Smooth muscle cell (in vitro differentiated cells): ENCODE results near the gene ANO1. TPM values are rescaled to one million over a fixed set of nuclear protein-coding genes. Genes with fewer than 3 reads are reported as not detected.

Experiments
- DNase-seq: peaks from one replicate; lab custom pipeline; 2025; ENCODE audit not compliant: unreplicated experiment; lab: John Stamatoyannopoulos, UW
- H2AFZ ChIP-seq: fragments of 200-600 bp; sonication (generic); 2 replicates; pipeline ENCODE4 v1.6.0; 2016; ENCODE audit warnings: antibody characterized with exemption, low read depth, mild to moderate bottlenecking
- H3F3A ChIP-seq: fragments of 200-600 bp; sonication (generic); 2 replicates; pipeline ENCODE4 v1.6.0; 2017; ENCODE audit warnings: antibody characterized with exemption, low read depth
- H3K27ac ChIP-seq: fragments of 200-600 bp; sonication (generic); 2 replicates; pipeline ENCODE4 v1.5.1; 2016; ENCODE audit warnings: low read depth, mild to moderate bottlenecking
- H3K27me3 ChIP-seq: fragments of 200-600 bp; sonication (generic); 2 replicates; pipeline ENCODE4 v1.6.1; 2016; ENCODE audit warnings: low read depth, mild to moderate bottlenecking
- H3K36me3 ChIP-seq: fragments of 200-600 bp; sonication (generic); 2 replicates; pipeline ENCODE4 v1.5.1; 2016; ENCODE audit warnings: low read depth
- H3K4me1 ChIP-seq: fragments of 200-600 bp; sonication (generic); 2 replicates; pipeline ENCODE4 v1.5.1; 2016; ENCODE audit warnings: low read depth
- H3K4me2 ChIP-seq: fragments of 200-600 bp; sonication (generic); 2 replicates; pipeline ENCODE4 v1.6.0; 2016; ENCODE audit warnings: mild to moderate bottlenecking
- H3K4me3 ChIP-seq: fragments of 200-600 bp; sonication (generic); 2 replicates; pipeline ENCODE4 v1.5.1; 2016; ENCODE audit warnings: mild to moderate bottlenecking
- H3K79me2 ChIP-seq: fragments of 200-600 bp; sonication (generic); 2 replicates; pipeline ENCODE4 v1.6.0; 2016; ENCODE audit warnings: low read depth, mild to moderate bottlenecking
- H3K9ac ChIP-seq: fragments of 200-600 bp; sonication (generic); 2 replicates; pipeline ENCODE4 v1.6.0; 2016; ENCODE audit warnings: low read depth
- H3K9me3 ChIP-seq: fragments of 200-600 bp; sonication (generic); replicated peaks from 2 replicates; pipeline ENCODE4 v1.5.1; 2016; ENCODE audit warnings: low read depth
- H4K20me1 ChIP-seq: fragments of 200-600 bp; sonication (generic); 2 replicates; pipeline ENCODE4 v1.6.0; 2016; ENCODE audit warnings: low read depth
- WGBS: methylation state at CpG from one replicate; pipeline ENCODE4 v1.1.7; 2016; ENCODE audit warnings: low lambda C conversion rate; 5-methylcytosine and 5-hydroxymethylcytosine counted together
- polyA plus RNA-seq: library from polyadenylated mRNA; unstranded; fragments of >200 nt; fragmentation: Nextera tagmentation; extraction: Ambion mirVana; gene quantifications from 2 replicates; pipeline ENCODE4 v1.2.1, GENCODE V29; 2016
- total RNA-seq: library from RNA; depleted of rRNA; stranded (reverse); fragments of >200 nt; gene quantifications from 2 replicates; pipeline ENCODE4 v1.2.3, GENCODE V29; 2014
- TF ChIP-seq, protein P1 (sequence below): fragments of 200-600 bp; sonication (generic); IDR thresholded peaks from 2 replicates; pipeline ENCODE4 v1.5.1; 2017; ENCODE audit warnings: borderline replicate concordance, mild to moderate bottlenecking, antibody characterized with exemption; ENCODE audit not compliant: insufficient read depth, poor library complexity, severe bottlenecking

Gene ANO1
- total and polyA plus RNA-seq, 2 experiments from 2014 or later, result 93.4 to 133 TPM

DNA sequence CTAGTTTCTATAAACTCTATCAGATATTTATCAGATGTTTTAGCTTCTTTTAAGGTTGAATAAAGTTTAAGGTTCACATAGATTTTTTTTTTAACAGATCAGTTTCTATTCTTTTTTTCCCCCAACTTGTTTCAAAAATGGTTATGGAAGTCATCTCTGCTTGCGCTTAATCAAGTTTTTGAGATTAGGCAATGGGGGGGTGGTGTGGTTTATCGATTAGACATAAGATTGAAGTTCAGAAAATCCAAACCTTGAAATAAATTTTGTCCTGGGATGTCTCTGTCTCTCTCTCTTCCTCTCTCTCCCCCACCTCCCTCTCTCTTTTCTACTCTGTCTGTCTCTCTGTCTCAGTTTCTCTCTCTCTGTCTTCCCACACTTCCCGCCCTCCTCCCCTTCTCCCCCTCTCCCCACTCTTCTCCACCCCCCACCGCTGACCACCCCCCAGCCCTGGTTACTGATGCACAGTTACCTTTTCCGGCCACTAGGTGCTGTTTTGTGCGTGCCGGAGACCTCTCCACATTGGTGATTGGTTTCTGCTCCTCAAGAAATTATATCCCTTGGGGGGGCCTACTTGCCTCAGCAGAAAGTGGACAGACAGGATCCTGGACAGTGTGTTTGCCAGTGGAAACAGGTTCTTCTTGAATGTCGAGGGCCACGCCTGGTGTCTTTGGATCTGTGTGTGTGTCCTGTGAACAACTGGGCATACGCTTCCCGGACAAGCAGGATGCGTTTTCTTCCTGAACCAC is 29.7 kb upstream of the ANO1 start:
- Histone ChIP-seq H3K4me2 (no peak overlapping the region), H4K20me1 (no peaks in the 10 kb centered on the region), H3K27ac (no peak overlapping the region), H2AFZ (no peak overlapping the region), H3K4me1 (no peaks in the 10 kb centered on the region), H3K9me3 (peaks cover 2% of the 10 kb centered on the region), H3K4me3 (no peak overlapping the region), H3K36me3 (no peaks in the 10 kb centered on the region), H3K27me3 (no peaks in the 10 kb centered on the region), H3K9ac (no peak overlapping the region), H3F3A (no peaks in the 10 kb centered on the region), H3K79me2 (no peaks in the 10 kb centered on the region)
- TF ChIP-seq, protein P1, sequence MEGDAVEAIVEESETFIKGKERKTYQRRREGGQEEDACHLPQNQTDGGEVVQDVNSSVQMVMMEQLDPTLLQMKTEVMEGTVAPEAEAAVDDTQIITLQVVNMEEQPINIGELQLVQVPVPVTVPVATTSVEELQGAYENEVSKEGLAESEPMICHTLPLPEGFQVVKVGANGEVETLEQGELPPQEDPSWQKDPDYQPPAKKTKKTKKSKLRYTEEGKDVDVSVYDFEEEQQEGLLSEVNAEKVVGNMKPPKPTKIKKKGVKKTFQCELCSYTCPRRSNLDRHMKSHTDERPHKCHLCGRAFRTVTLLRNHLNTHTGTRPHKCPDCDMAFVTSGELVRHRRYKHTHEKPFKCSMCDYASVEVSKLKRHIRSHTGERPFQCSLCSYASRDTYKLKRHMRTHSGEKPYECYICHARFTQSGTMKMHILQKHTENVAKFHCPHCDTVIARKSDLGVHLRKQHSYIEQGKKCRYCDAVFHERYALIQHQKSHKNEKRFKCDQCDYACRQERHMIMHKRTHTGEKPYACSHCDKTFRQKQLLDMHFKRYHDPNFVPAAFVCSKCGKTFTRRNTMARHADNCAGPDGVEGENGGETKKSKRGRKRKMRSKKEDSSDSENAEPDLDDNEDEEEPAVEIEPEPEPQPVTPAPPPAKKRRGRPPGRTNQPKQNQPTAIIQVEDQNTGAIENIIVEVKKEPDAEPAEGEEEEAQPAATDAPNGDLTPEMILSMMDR, result peak; percentile 41
- no peak for DNase-seq
- 54% methylated on average over 11 of the region's 12 CpGs for WGBS

DNA sequence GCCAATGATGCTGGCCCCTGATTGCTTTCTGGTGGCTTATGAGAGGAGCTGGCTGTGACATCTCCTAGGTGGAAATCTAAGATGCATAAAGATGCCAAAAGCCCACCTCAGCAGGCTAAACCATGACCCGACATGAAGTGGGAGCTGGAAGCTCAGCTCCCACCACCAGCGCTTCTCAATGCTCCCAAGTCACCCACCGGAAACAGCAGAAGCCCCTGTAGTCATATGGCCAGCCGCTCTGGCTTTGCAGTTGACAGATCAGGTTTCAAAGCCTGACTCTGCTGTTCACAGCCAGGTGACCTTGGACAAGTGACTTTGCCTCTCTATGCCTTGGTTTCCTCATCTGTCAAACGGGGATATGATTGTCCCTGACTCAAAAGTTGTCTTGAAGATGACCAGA is 29.1 kb upstream of the ANO1 start:
- Histone ChIP-seq H3K9me3 (no peaks in the 10 kb centered on the region), H4K20me1 (no peaks in the 10 kb centered on the region), H3K27ac (no peak overlapping the region), H3K27me3 (no peaks in the 10 kb centered on the region), H3K4me2 (no peak overlapping the region), H3K4me1 (no peaks in the 10 kb centered on the region), H3K4me3 (no peak overlapping the region), H2AFZ (no peak overlapping the region), H3F3A (no peaks in the 10 kb centered on the region), H3K36me3 (no peaks in the 10 kb centered on the region), H3K9ac (no peak overlapping the region), H3K79me2 (no peaks in the 10 kb centered on the region)
- 84% methylated on average over 5 of the region's 5 CpGs for WGBS
- TF ChIP-seq, protein P1, result no peak
- no peak for DNase-seq

DNA sequence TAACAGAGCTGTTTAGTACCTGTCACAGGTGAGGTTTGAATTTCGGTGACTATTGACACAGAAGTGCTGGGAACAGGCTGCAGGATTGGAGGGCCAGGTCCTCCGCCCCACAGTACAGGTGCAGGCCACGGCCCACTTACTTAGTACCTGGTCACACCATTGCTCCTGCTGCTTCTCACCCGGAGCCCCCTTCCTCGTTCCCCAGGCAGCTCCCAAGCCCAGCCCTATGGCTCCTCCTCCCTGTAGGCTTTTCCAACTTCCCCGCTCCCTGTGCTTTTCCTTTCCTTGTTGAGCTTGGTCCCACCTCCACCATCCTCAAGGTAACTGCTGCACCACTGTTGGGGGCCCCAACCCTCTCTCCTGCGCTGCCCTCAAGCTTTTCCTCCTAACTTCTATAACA is 27.9 kb upstream of the ANO1 start:
- H3K4me1 ChIP-seq, result no peaks in the 10 kb centered on the region
- no peak overlapping the region for H3K4me2 ChIP-seq
- H3K9me3 ChIP-seq, result peaks cover 4% of the 10 kb centered on the region
- 83% methylated on average over 6 of the region's 7 CpGs for WGBS
- no peaks in the 10 kb centered on the region for H3K27me3 ChIP-seq
- H3K36me3 ChIP-seq, result no peaks in the 10 kb centered on the region
- no peak for DNase-seq
- H3K79me2 ChIP-seq, result no peaks in the 10 kb centered on the region
- no peaks in the 10 kb centered on the region for H3F3A ChIP-seq
- no peaks in the 10 kb centered on the region for H4K20me1 ChIP-seq
- H3K27ac ChIP-seq, result no peak overlapping the region
- no peak overlapping the region for H2AFZ ChIP-seq
- no peak overlapping the region for H3K9ac ChIP-seq
- H3K4me3 ChIP-seq, result no peak overlapping the region
- TF ChIP-seq, protein P1, result no peak

DNA sequence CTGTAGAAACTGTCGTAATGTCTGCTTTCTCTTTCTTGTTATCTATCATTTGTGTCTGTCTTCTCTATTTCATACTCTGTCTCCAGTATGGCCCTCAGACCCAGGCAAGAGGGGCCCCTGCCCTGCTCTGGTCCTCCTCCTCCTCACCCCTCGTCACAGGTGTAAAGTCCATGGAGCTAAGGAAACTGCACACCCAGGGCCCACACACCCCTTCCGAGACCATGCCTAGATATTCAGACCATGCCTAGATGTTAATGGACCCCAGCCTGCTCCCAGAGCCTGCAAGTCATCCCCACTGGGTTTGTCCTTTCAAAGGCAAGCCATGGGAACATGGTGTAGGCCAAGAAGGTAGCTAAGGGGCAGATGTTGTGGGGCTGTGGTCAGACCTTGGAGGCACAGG is 24.1 kb upstream of the ANO1 start:
- H3K79me2 ChIP-seq, result no peaks in the 10 kb centered on the region
- H3K4me3 ChIP-seq, result no peak overlapping the region
- H3K27ac ChIP-seq, result no peak overlapping the region
- no peaks in the 10 kb centered on the region for H3F3A ChIP-seq
- TF ChIP-seq, protein P1, result no peak
- no peak for DNase-seq
- H3K9me3 ChIP-seq, result peaks cover 5% of the 10 kb centered on the region
- 87% methylated on average over 3 of the region's 3 CpGs for WGBS
- H3K4me2 ChIP-seq, result no peak overlapping the region
- no peaks in the 10 kb centered on the region for H3K36me3 ChIP-seq
- H3K9ac ChIP-seq, result no peak overlapping the region
- no peaks in the 10 kb centered on the region for H4K20me1 ChIP-seq
- H2AFZ ChIP-seq, result no peak overlapping the region
- H3K4me1 ChIP-seq, result no peaks in the 10 kb centered on the region
- no peaks in the 10 kb centered on the region for H3K27me3 ChIP-seq
